GM12892 (cell line): ENCODE results near the gene PPIG.

Experiments
- POLR2A ChIP-seq: IDR thresholded peaks from 2 replicates; pipeline ENCODE4 v1.6.1; 2011; ENCODE audit warnings: low read depth, low read length, control low read depth
- POLR2AphosphoS5 ChIP-seq: IDR thresholded peaks from 2 replicates; pipeline ENCODE4 v1.6.1; 2011; ENCODE audit warnings: low read depth, low read length, control low read depth
- TAF1 ChIP-seq: IDR thresholded peaks from 2 replicates; pipeline ENCODE4 v1.6.1; 2011; ENCODE audit warnings: low read depth, mild to moderate bottlenecking, control low read depth, low read length, borderline replicate concordance

DNA sequence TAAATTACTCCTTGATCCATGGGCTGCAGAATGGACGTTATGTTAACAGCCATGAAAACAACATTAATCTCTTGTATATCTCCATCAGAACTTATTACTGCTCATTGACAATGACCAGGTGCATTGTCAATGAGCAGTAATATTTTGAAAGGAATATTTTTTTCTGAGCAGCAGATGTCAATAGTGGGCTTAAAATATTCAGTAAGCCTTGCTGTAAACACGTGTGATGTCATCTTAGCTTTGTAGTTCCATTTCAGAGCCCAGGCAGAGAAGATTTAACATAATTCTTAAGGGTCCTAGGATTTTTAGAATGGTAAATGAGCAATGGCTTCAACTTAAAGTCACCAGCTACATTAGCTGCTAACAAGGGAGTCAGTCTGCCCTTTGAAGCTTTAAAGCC, 83.4 kb downstream of the PPIG start:
- TF ChIP-seq TAF1 (no peak), POLR2AphosphoS5 (no peak), POLR2A (no peak)
